Activated T-helper 2 cell treated with anti-CD3 and anti-CD28 coated beads, Interferon-gamma antibody, Interleukin-2, Interleukin-4, amounts not matched to agents 10 μg/mL and 5 μg/mL and 100 μg/mL, durations not matched to agents 14 hours and 24 hours and 36 hours (primary cell): Measurements from ENCODE around the gene MYO18B. TPM values are rescaled to one million over a fixed set of nuclear protein-coding genes. Genes with fewer than 3 reads are reported as not detected.

Experiments
- DNase-seq: peaks from one replicate; pipeline ENCODE4 v3.0.0; 2021; ENCODE audit warnings: low spot score
- H3K27ac Mint-ChIP-seq: one replicate; pipeline ENCODE4 v1.8.0; 2021; ENCODE audit warnings: mixed read lengths
- H3K27me3 Mint-ChIP-seq: one replicate; pipeline ENCODE4 v1.8.0; 2021; ENCODE audit warnings: low read depth, mixed read lengths
- H3K36me3 Mint-ChIP-seq: one replicate; pipeline ENCODE4 v1.8.0; 2021; ENCODE audit warnings: low read depth, mixed read lengths
- H3K4me1 Mint-ChIP-seq: one replicate; pipeline ENCODE4 v1.8.0; 2021; ENCODE audit warnings: low read depth, mixed read lengths
- H3K4me3 Mint-ChIP-seq: one replicate; pipeline ENCODE4 v1.8.0; 2021; ENCODE audit warnings: low read depth, mild to moderate bottlenecking, moderate library complexity, mixed read lengths
- H3K9me3 Mint-ChIP-seq: one replicate; pipeline ENCODE4 v1.8.0; 2021; ENCODE audit warnings: mixed read lengths
- intact Hi-C: fragments of 100-400 bp; cut with micrococcal nuclease; formaldehyde crosslinking; loops from one replicate; pipeline ENCODE4 v1.15.1; 2023
- total RNA-seq: library from RNA; stranded (reverse); gene quantifications from 2 replicates; pipeline ENCODE4 v1.2.3, GENCODE V29; 2022

The MYO18B gene
- total RNA-seq, 1 donor from 2014 or later: 6.1 TPM

GRCh38 chr22:25829808-25830777 is 88.1 kb downstream of the MYO18B start:
- Mint-ChIP-seq H3K36me3 (no peaks in the 10 kb centered on the region), H3K27me3 (no peaks in the 10 kb centered on the region), H3K27ac (no peak overlapping the region), H3K4me3 (no peak overlapping the region), H3K4me1 (no peaks in the 10 kb centered on the region), H3K9me3 (no peaks in the 10 kb centered on the region)
- no peak for DNase-seq
- intact Hi-C loops: no loop called here

GRCh38 chr22:25833091-25833490 is 91.1 kb downstream of the MYO18B start:
- no peak overlapping the region for H3K4me3 Mint-ChIP-seq
- H3K27me3 Mint-ChIP-seq: no peaks in the 10 kb centered on the region
- no peak for DNase-seq
- no peaks in the 10 kb centered on the region for H3K36me3 Mint-ChIP-seq
- no peaks in the 10 kb centered on the region for H3K9me3 Mint-ChIP-seq
- intact Hi-C loops: no loop called here
- no peak overlapping the region for H3K27ac Mint-ChIP-seq
- H3K4me1 Mint-ChIP-seq: no peaks in the 10 kb centered on the region

- H3K27me3 Mint-ChIP-seq: no peaks in the 10 kb centered on the region
- DNase-seq: no peak
- intact Hi-C loops: no loop called here
- H3K27ac Mint-ChIP-seq: no peak overlapping the region
- H3K36me3 Mint-ChIP-seq: no peaks in the 10 kb centered on the region
- no peaks in the 10 kb centered on the region for H3K9me3 Mint-ChIP-seq
- no peak overlapping the region for H3K4me3 Mint-ChIP-seq
- H3K4me1 Mint-ChIP-seq: no peaks in the 10 kb centered on the region
These were observed 91.7 kb downstream of the MYO18B start for GRCh38 chr22:25833676-25834075.

- Mint-ChIP-seq H3K4me1 (no peaks in the 10 kb centered on the region), H3K4me3 (no peak overlapping the region), H3K36me3 (no peaks in the 10 kb centered on the region), H3K27me3 (no peaks in the 10 kb centered on the region), H3K9me3 (no peaks in the 10 kb centered on the region), H3K27ac (no peak overlapping the region)
- intact Hi-C loops: no loop called here
- no peak for DNase-seq
These were observed 92.5 kb downstream of the MYO18B start for GRCh38 chr22:25834490-25834889.

- no peaks in the 10 kb centered on the region for H3K4me1 Mint-ChIP-seq
- H3K27ac Mint-ChIP-seq: no peak overlapping the region
- no peak overlapping the region for H3K4me3 Mint-ChIP-seq
- H3K9me3 Mint-ChIP-seq: no peaks in the 10 kb centered on the region
- DNase-seq: no peak
- no peaks in the 10 kb centered on the region for H3K27me3 Mint-ChIP-seq
- intact Hi-C loops: no loop called here
- H3K36me3 Mint-ChIP-seq: no peaks in the 10 kb centered on the region
These were observed 93.4 kb downstream of the MYO18B start for GRCh38 chr22:25835348-25835747.

GRCh38 chr22:25837288-25837900 is 95.4 kb downstream of the MYO18B start:
- no peaks in the 10 kb centered on the region for H3K9me3 Mint-ChIP-seq
- no peak for DNase-seq
- no peak overlapping the region for H3K4me3 Mint-ChIP-seq
- H3K27me3 Mint-ChIP-seq: no peaks in the 10 kb centered on the region
- H3K4me1 Mint-ChIP-seq: no peaks in the 10 kb centered on the region
- intact Hi-C loops: no loop called here
- no peak overlapping the region for H3K27ac Mint-ChIP-seq
- H3K36me3 Mint-ChIP-seq: no peaks in the 10 kb centered on the region

- no peaks in the 10 kb centered on the region for H3K9me3 Mint-ChIP-seq
- H3K36me3 Mint-ChIP-seq: no peaks in the 10 kb centered on the region
- no peaks in the 10 kb centered on the region for H3K27me3 Mint-ChIP-seq
- no peak for DNase-seq
- intact Hi-C loops: no loop called here
- no peaks in the 10 kb centered on the region for H3K4me1 Mint-ChIP-seq
- no peak overlapping the region for H3K4me3 Mint-ChIP-seq
- H3K27ac Mint-ChIP-seq: no peak overlapping the region
These were observed 97.2 kb downstream of the MYO18B start for GRCh38 chr22:25838960-25839741.

- H3K4me1 Mint-ChIP-seq: no peaks in the 10 kb centered on the region
- H3K27ac Mint-ChIP-seq: no peak overlapping the region
- no peak for DNase-seq
- no peaks in the 10 kb centered on the region for H3K27me3 Mint-ChIP-seq
- H3K36me3 Mint-ChIP-seq: no peaks in the 10 kb centered on the region
- intact Hi-C loops: no loop called here
- H3K4me3 Mint-ChIP-seq: no peak overlapping the region
- H3K9me3 Mint-ChIP-seq: no peaks in the 10 kb centered on the region
These were observed 97.8 kb downstream of the MYO18B start for GRCh38 chr22:25839755-25840154.

- no peaks in the 10 kb centered on the region for H3K27me3 Mint-ChIP-seq
- intact Hi-C loops: no loop called here
- H3K36me3 Mint-ChIP-seq: no peaks in the 10 kb centered on the region
- no peaks in the 10 kb centered on the region for H3K9me3 Mint-ChIP-seq
- no peak overlapping the region for H3K4me3 Mint-ChIP-seq
- DNase-seq: no peak
- no peak overlapping the region for H3K27ac Mint-ChIP-seq
- H3K4me1 Mint-ChIP-seq: no peaks in the 10 kb centered on the region
These were observed 98.2 kb downstream of the MYO18B start for GRCh38 chr22:25840167-25840566.

GRCh38 chr22:25840891-25841290 is 98.9 kb downstream of the MYO18B start:
- no peaks in the 10 kb centered on the region for H3K27me3 Mint-ChIP-seq
- no peaks in the 10 kb centered on the region for H3K36me3 Mint-ChIP-seq
- H3K9me3 Mint-ChIP-seq: no peaks in the 10 kb centered on the region
- H3K4me3 Mint-ChIP-seq: no peak overlapping the region
- H3K4me1 Mint-ChIP-seq: peaks cover 4% of the 10 kb centered on the region
- no peak for DNase-seq
- no peak overlapping the region for H3K27ac Mint-ChIP-seq
- intact Hi-C loops: no loop called here

- no peak for DNase-seq
- no peaks in the 10 kb centered on the region for H3K27me3 Mint-ChIP-seq
- H3K9me3 Mint-ChIP-seq: no peaks in the 10 kb centered on the region
- no peak overlapping the region for H3K27ac Mint-ChIP-seq
- H3K36me3 Mint-ChIP-seq: peaks cover 2% of the 10 kb centered on the region
- no peak overlapping the region for H3K4me3 Mint-ChIP-seq
- peaks cover 11% of the 10 kb centered on the region for H3K4me1 Mint-ChIP-seq
- intact Hi-C loops: no loop called here
These were observed 99.8 kb downstream of the MYO18B start for GRCh38 chr22:25841775-25842174.

GRCh38 chr22:25843660-25844405 is 101.8 kb downstream of the MYO18B start:
- Mint-ChIP-seq H3K4me3 (no peak overlapping the region), H3K27me3 (no peaks in the 10 kb centered on the region), H3K36me3 (peaks cover 2% of the 10 kb centered on the region), H3K9me3 (no peaks in the 10 kb centered on the region), H3K27ac (no peak overlapping the region), H3K4me1 (peaks cover 11% of the 10 kb centered on the region)
- intact Hi-C loops: no loop called here
- DNase-seq: no peak
